H9 (cell line): ENCODE results near the gene AFF2. TPM values are rescaled to one million over a fixed set of nuclear protein-coding genes. Genes with fewer than 3 reads are reported as not detected.

Source experiments
- DNase-seq: peaks from one replicate; pipeline ENCODE4 v3.0.0-alpha.2; 2017
- H2AFZ ChIP-seq: one replicate; pipeline ENCODE4 v1.6.1; 2013; ENCODE audit warnings: mild to moderate bottlenecking, low read length, control low read depth, moderate library complexity
- H2AK5ac ChIP-seq: 2 replicates; pipeline ENCODE4 v1.6.1; 2013; ENCODE audit warnings: low read length, control low read depth, mixed read lengths; ENCODE audit not compliant: insufficient read length
- H2BK120ac ChIP-seq: one replicate; pipeline ENCODE4 v1.6.1; 2013; ENCODE audit warnings: low read depth, mild to moderate bottlenecking, low read length, control low read depth, inconsistent platforms; ENCODE audit not compliant: poor library complexity, severe bottlenecking
- H2BK12ac ChIP-seq: 2 replicates; pipeline ENCODE4 v1.6.1; 2013; ENCODE audit warnings: low read length, control low read depth, mixed read lengths, low read depth; ENCODE audit not compliant: insufficient read length
- H2BK15ac ChIP-seq: 2 replicates; pipeline ENCODE4 v1.6.1; 2013; ENCODE audit warnings: low read depth, low read length, control low read depth
- H2BK20ac ChIP-seq: one replicate; pipeline ENCODE4 v1.6.1; 2013; ENCODE audit warnings: low read depth, mild to moderate bottlenecking, low read length, control low read depth, inconsistent platforms; ENCODE audit not compliant: poor library complexity, severe bottlenecking
- H2BK5ac ChIP-seq: 2 replicates; pipeline ENCODE4 v1.6.1; 2013; ENCODE audit warnings: low read length, control low read depth, mixed read lengths; ENCODE audit not compliant: insufficient read length
- H3K14ac ChIP-seq: 2 replicates; pipeline ENCODE4 v1.6.1; 2013; ENCODE audit warnings: low read length, control low read depth; ENCODE audit not compliant: insufficient read depth
- H3K18ac ChIP-seq: 2 replicates; pipeline ENCODE4 v1.6.1; 2013; ENCODE audit warnings: low read depth, mild to moderate bottlenecking, mixed read lengths, low read length, control low read depth; ENCODE audit not compliant: insufficient read length
- H3K23ac ChIP-seq: 2 replicates; pipeline ENCODE4 v1.6.1; 2013; ENCODE audit warnings: low read length, control low read depth, mixed read lengths, low read depth; ENCODE audit not compliant: insufficient read length
- H3K23me2 ChIP-seq: 2 replicates; pipeline ENCODE4 v1.6.1; 2013; ENCODE audit warnings: low read depth, mild to moderate bottlenecking, mixed read lengths, low read length, control low read depth; ENCODE audit not compliant: insufficient read length, poor library complexity, severe bottlenecking
- H3K27ac ChIP-seq: 2 replicates; pipeline ENCODE4 v1.5.1; 2013; ENCODE audit warnings: low read length, control low read depth, mixed read lengths, low read depth; ENCODE audit not compliant: insufficient read length
- H3K27me3 ChIP-seq: 2 replicates; pipeline ENCODE4 v1.6.1; 2013; ENCODE audit warnings: low read length, control low read depth, inconsistent platforms; ENCODE audit not compliant: insufficient read depth
- H3K4ac ChIP-seq: 2 replicates; pipeline ENCODE4 v1.6.1; 2013; ENCODE audit warnings: low read depth, mild to moderate bottlenecking, control low read depth, inconsistent platforms, low read length, moderate library complexity
- H3K4me1 ChIP-seq: 2 replicates; pipeline ENCODE4 v1.6.1; 2013; ENCODE audit warnings: low read length, control low read depth, inconsistent platforms; ENCODE audit not compliant: insufficient read depth
- H3K4me2 ChIP-seq: 2 replicates; pipeline ENCODE4 v1.6.1; 2013; ENCODE audit warnings: low read length, control low read depth, mixed read lengths; ENCODE audit not compliant: insufficient read length, insufficient read depth
- H3K56ac ChIP-seq: 2 replicates; pipeline ENCODE4 v1.6.1; 2013; ENCODE audit warnings: low read depth, mild to moderate bottlenecking, mixed read lengths, low read length, control low read depth; ENCODE audit not compliant: insufficient read length
- H3K79me1 ChIP-seq: 2 replicates; pipeline ENCODE4 v1.6.1; 2013; ENCODE audit warnings: low read depth, mild to moderate bottlenecking, moderate library complexity, low read length, control low read depth, inconsistent platforms; ENCODE audit not compliant: insufficient read depth, poor library complexity, severe bottlenecking
- H3K79me2 ChIP-seq: 2 replicates; pipeline ENCODE4 v1.6.1; 2013; ENCODE audit warnings: low read length, control low read depth, inconsistent platforms; ENCODE audit not compliant: insufficient read depth
- H3K9ac ChIP-seq: 2 replicates; pipeline ENCODE4 v1.6.1; 2013; ENCODE audit warnings: low read length, control low read depth, mixed read lengths; ENCODE audit not compliant: insufficient read length; ENCODE audit errors: extremely low read depth
- H3K9me3 ChIP-seq: one replicate; pipeline ENCODE4 v1.6.1; 2013; ENCODE audit warnings: low read depth, low read length, inconsistent platforms; ENCODE audit not compliant: control insufficient read depth
- H3T11ph ChIP-seq: one replicate; pipeline ENCODE4 v1.6.1; 2013; ENCODE audit warnings: mild to moderate bottlenecking, low read length, control low read depth, inconsistent platforms
- H4K20me1 ChIP-seq: one replicate; pipeline ENCODE4 v1.6.1; 2013; ENCODE audit not compliant: control insufficient read depth, insufficient read length, insufficient read depth
- H4K5ac ChIP-seq: 2 replicates; pipeline ENCODE4 v1.6.1; 2013; ENCODE audit warnings: low read depth, mild to moderate bottlenecking, mixed read lengths, low read length, control low read depth; ENCODE audit not compliant: insufficient read length
- H4K8ac ChIP-seq: replicated peaks from 2 replicates; pipeline ENCODE4 v1.6.1; 2013; ENCODE audit warnings: low read length, control low read depth, mixed read lengths, low read depth; ENCODE audit not compliant: insufficient read length
- H4K91ac ChIP-seq: 2 replicates; pipeline ENCODE4 v1.6.1; 2013; ENCODE audit warnings: low read depth, mild to moderate bottlenecking, moderate library complexity, mixed read lengths, low read length, control low read depth; ENCODE audit not compliant: insufficient read length
- H3K27ac Mint-ChIP-seq, 3 experiments: 2 replicates in 2 of 3; 3 replicates in 1 of 3; pipeline ENCODE4 v1.8.0; 2020 to 2021; ENCODE audit warnings: mixed read lengths in 3 of 3, mild to moderate bottlenecking in 1 of 3, moderate library complexity in 1 of 3
- H3K27me3 Mint-ChIP-seq: 2 replicates; pipeline ENCODE4 v1.8.0; 2021; ENCODE audit warnings: low read depth, mild to moderate bottlenecking, moderate library complexity, mixed read lengths
- H3K36me3 Mint-ChIP-seq, 3 experiments: 2 replicates in 2 of 3; 3 replicates in 1 of 3; pipeline ENCODE4 v1.8.0; 2020 to 2021; ENCODE audit warnings: low read depth in 3 of 3, mixed read lengths in 3 of 3; ENCODE audit not compliant: insufficient read depth in 1 of 3
- H3K4me1 Mint-ChIP-seq, 2 experiments: 2 replicates each; pipeline ENCODE4 v1.8.0; 2020; ENCODE audit warnings: mixed read lengths in 2 of 2
- H3K4me3 Mint-ChIP-seq, 2 experiments: 2 replicates in 1 of 2; 3 replicates in 1 of 2; pipeline ENCODE4 v1.8.0; 2020 to 2021; ENCODE audit warnings: mild to moderate bottlenecking in 2 of 2, mixed read lengths in 2 of 2, moderate library complexity in 1 of 2
- H3K9me3 Mint-ChIP-seq, 2 experiments: 2 replicates in 1 of 2; 3 replicates in 1 of 2; pipeline ENCODE4 v1.8.0; 2020; ENCODE audit warnings: mild to moderate bottlenecking in 2 of 2, mixed read lengths in 2 of 2, moderate library complexity in 1 of 2
- CTCF ChIP-seq: fragments of 200-600 bp; sonication (generic); conservative IDR thresholded peaks from 3 replicates; pipeline ENCODE4 v1.8.0; 2021; ENCODE audit warnings: antibody characterized with exemption, mild to moderate bottlenecking
- WGBS: extraction: QIAGEN DNeasy Blood & Tissue Kit; methylation state at CpG from one replicate; pipeline ENCODE4 v1.1.7; 2013; ENCODE audit warnings: missing lambda C conversion rate, low lambda C conversion rate, mixed read lengths; ENCODE audit not compliant: insufficient read length; ENCODE audit errors: extremely low coverage; 5-methylcytosine and 5-hydroxymethylcytosine counted together
- total RNA-seq: library from RNA; stranded (reverse); gene quantifications from 2 replicates; pipeline ENCODE4 v1.2.1, GENCODE V29; 2021

The AFF2 gene
- total RNA-seq, 1 experiment from 2014 or later, result 14.6 TPM

- Mint-ChIP-seq H3K4me1 (peaks cover 21 to 29% of the 10 kb centered on the region in 2 experiments), H3K27ac (no peak overlapping the region), H3K36me3 (peaks cover 0 to under 1% (median under 1%) of the 10 kb centered on the region in 3 experiments; a peak in 5 of 7 replicates), H3K27me3 (no peaks in the 10 kb centered on the region), H3K9me3 (peaks cover 50 to 66% of the 10 kb centered on the region in 2 experiments), H3K4me3 (no peak overlapping the region)
- H3K56ac ChIP-seq, result no peak overlapping the region
- no peaks in the 10 kb centered on the region for H3K79me2 ChIP-seq
- no peak overlapping the region for H3K18ac ChIP-seq
- no peak overlapping the region for H2BK20ac ChIP-seq
- H3K4ac ChIP-seq, result no peak overlapping the region
- H3K14ac ChIP-seq, result no peak overlapping the region
- peaks cover 2% of the 10 kb centered on the region; the same call in 1 of the 2 replicates for H3K4me1 ChIP-seq
- H4K20me1 ChIP-seq, result no peaks in the 10 kb centered on the region
- no peaks in the 10 kb centered on the region for H3K79me1 ChIP-seq
- H2AFZ ChIP-seq, result no peak overlapping the region
- no peak overlapping the region for H3K23ac ChIP-seq
- H3T11ph ChIP-seq, result no peak overlapping the region
- H4K8ac ChIP-seq, result no peak overlapping the region
- no peak overlapping the region for H3K27ac ChIP-seq
- H3K4me2 ChIP-seq, result no peak overlapping the region
- DNase-seq, result no peak
- H2BK12ac ChIP-seq, result no peak overlapping the region
- no CpG with 5 or more reads among the region's 2 CpGs for WGBS
- no peaks in the 10 kb centered on the region for H3K27me3 ChIP-seq
- H3K9me3 ChIP-seq, result peaks cover 17% of the 10 kb centered on the region
- H4K91ac ChIP-seq, result no peak overlapping the region
- no peak overlapping the region for H2AK5ac ChIP-seq
- TF ChIP-seq CTCF, result no peak
- H2BK5ac ChIP-seq, result no peak overlapping the region
- H4K5ac ChIP-seq, result no peak overlapping the region
- H2BK15ac ChIP-seq, result no peak overlapping the region
- no peak overlapping the region for H2BK120ac ChIP-seq
- no peak overlapping the region for H3K9ac ChIP-seq
- no peaks in the 10 kb centered on the region for H3K23me2 ChIP-seq
Measured at GRCh38 chrX:148612431-148612830, 112.0 kb downstream of the AFF2 start.
